ENCODE results near the gene THUMPD3. TPM values are rescaled to one million over a fixed set of nuclear protein-coding genes. Genes with fewer than 3 reads are reported as not detected.
A peak's percentile ranks its signal among the peaks of the same experiment; 100 is the strongest.

THUMPD3 gene
- total RNA-seq, 6 experiments from 2014 or later: 46.3 to 59.2 (median 51.9) TPM

DNA sequence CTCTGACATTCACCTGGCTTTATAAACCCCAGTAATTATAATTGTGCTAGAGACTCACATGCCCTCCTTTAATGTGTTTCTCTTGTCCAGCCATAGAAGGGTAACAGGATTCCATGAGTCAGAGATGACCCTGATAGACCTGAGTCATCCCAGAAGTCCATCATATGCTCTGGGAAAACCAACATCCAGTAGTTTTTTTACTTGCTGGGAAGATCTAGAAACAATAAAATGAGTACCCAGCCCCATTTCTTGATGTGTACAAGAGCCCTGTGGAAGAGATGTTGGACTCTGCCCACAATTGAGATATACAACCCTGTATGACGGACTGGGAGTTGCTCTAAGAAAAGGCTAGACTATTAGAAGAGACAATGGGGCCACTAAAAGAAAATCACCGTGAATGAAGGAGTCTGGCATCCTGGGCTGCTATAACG is 22.4 kb upstream of the THUMPD3 start:
- no peaks in the 10 kb centered on the region for H3K36me3 Mint-ChIP-seq (ENCODE audit: low read depth)
- peak; percentile 88 for DNase-seq
- H3K27ac Mint-ChIP-seq: peak overlapping the region; percentile 56
- no peak overlapping the region for H3K4me3 Mint-ChIP-seq
- TF ChIP-seq, protein P1, sequence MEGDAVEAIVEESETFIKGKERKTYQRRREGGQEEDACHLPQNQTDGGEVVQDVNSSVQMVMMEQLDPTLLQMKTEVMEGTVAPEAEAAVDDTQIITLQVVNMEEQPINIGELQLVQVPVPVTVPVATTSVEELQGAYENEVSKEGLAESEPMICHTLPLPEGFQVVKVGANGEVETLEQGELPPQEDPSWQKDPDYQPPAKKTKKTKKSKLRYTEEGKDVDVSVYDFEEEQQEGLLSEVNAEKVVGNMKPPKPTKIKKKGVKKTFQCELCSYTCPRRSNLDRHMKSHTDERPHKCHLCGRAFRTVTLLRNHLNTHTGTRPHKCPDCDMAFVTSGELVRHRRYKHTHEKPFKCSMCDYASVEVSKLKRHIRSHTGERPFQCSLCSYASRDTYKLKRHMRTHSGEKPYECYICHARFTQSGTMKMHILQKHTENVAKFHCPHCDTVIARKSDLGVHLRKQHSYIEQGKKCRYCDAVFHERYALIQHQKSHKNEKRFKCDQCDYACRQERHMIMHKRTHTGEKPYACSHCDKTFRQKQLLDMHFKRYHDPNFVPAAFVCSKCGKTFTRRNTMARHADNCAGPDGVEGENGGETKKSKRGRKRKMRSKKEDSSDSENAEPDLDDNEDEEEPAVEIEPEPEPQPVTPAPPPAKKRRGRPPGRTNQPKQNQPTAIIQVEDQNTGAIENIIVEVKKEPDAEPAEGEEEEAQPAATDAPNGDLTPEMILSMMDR (IDR thresholded peaks at IDR 0.05): no peak
- H3K27me3 Mint-ChIP-seq (ENCODE audit: insufficient read depth): no peaks in the 10 kb centered on the region; the same call in 1 of the 2 replicates
- peaks cover 27% of the 10 kb centered on the region for H3K4me1 Mint-ChIP-seq (ENCODE audit: low read depth)
- H3K9me3 Mint-ChIP-seq: no peaks in the 10 kb centered on the region

DNA sequence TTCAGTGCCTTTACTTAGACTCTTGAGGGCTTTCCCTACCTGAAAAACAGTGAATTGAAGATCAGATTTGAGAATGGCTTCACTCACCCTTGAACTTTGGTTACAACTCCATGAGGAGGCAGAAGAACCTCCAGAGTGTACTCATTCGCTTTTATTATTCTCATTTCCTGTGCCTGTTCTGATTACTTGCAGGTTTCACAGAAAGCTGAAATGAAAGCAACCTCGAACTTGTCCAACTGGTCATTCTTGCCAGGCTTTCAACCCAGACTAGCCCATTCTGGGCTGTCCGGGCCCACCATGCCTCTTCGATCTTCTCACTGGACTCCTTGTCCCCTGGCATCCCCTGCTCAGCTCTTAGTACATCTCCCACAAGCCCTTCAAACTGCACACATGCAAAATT is 20.2 kb upstream of the THUMPD3 start:
- no peaks in the 10 kb centered on the region for H3K36me3 Mint-ChIP-seq (ENCODE audit: low read depth)
- H3K27ac Mint-ChIP-seq: no peak overlapping the region
- DNase-seq: no peak
- peaks cover 43% of the 10 kb centered on the region for H3K4me1 Mint-ChIP-seq (ENCODE audit: low read depth)
- no peaks in the 10 kb centered on the region for H3K9me3 Mint-ChIP-seq
- H3K27me3 Mint-ChIP-seq (ENCODE audit: insufficient read depth): no peaks in the 10 kb centered on the region; the same call in 1 of the 2 replicates
- H3K4me3 Mint-ChIP-seq: no peak overlapping the region
- TF ChIP-seq, protein P1 (IDR thresholded peaks at IDR 0.05): no peak

DNA sequence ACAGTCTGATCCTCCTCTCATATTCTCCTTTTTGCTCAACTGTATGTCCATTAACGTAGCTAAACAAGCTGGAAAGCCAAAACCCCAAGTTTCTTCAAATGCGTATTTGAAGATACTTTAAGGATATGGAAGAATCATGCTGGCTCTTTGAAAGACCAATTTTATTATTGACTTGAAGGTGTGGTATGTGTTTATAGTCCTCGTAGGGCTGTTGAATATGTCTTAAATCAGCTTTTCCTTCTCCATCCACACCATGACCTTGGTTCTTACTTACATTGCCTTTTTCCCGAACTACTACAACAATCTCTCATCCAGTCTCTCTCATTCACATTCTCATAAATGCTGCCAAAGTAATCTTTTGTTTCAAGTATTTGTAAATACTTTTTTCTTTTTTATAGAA is 19.7 kb upstream of the THUMPD3 start:
- no peaks in the 10 kb centered on the region for H3K27me3 Mint-ChIP-seq (ENCODE audit: insufficient read depth)
- H3K27ac Mint-ChIP-seq: no peak overlapping the region
- TF ChIP-seq, protein P1 (IDR thresholded peaks at IDR 0.05): no peak

DNA sequence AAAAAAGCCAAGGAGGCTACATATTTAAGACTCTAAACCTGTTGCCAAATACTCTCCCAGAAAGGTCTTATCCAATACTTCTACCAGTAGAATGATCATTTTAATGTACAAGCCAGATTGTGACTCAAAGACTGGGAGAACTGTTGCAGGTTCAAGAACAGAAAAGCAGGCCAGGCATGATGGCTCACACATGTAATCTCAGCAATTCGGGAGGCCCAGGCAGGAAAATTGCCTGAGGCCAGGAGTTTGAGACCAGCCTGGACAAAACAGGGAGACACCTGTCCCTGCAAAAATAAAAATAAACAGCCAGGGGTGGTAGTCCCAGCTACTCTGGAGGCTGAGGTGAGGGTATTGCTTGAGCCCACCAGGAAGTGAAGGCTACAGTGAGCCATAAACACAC is 17.8 kb upstream of the THUMPD3 start:
- H3K36me3 Mint-ChIP-seq (ENCODE audit: low read depth): no peaks in the 10 kb centered on the region
- peaks cover 4% of the 10 kb centered on the region for H3K27me3 Mint-ChIP-seq (ENCODE audit: insufficient read depth)
- no peak overlapping the region for H3K27ac Mint-ChIP-seq
- no peaks in the 10 kb centered on the region for H3K9me3 Mint-ChIP-seq
- H3K4me3 Mint-ChIP-seq: no peak overlapping the region
- H3K4me1 Mint-ChIP-seq (ENCODE audit: low read depth): peaks cover 59% of the 10 kb centered on the region
- TF ChIP-seq, protein P1 (IDR thresholded peaks at IDR 0.05): no peak
- DNase-seq: no peak

More for the DNA sequence above, 19.7 kb upstream of the THUMPD3 start:
- H3K36me3 Mint-ChIP-seq (ENCODE audit: low read depth): no peaks in the 10 kb centered on the region
- DNase-seq: no peak
- no peaks in the 10 kb centered on the region for H3K9me3 Mint-ChIP-seq
- H3K4me1 Mint-ChIP-seq (ENCODE audit: low read depth): peaks cover 47% of the 10 kb centered on the region
- H3K4me3 Mint-ChIP-seq: no peak overlapping the region

DNA sequence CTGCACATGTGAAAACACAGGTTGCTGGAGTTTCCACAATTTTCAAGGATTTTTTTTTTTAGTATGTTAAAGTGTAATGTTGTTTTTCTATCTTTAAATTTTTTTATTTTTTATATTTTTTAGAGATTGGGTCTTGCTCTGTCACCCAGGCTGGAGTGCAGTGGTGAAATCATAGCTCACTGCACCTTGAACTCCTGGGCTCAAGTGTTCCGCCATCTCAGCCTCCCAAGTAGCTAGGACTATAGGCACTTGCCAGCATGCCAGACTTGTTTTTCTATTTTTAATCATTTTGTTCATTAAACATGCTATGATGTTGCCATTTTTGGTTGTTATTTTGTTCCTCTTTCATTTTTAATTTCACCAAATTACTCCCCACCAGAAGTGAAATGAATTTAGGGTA is 16.7 kb upstream of the THUMPD3 start:
- H3K27me3 Mint-ChIP-seq (ENCODE audit: insufficient read depth): peaks cover 4% of the 10 kb centered on the region
- no peak for DNase-seq
- H3K27ac Mint-ChIP-seq: no peak overlapping the region
- H3K4me3 Mint-ChIP-seq: no peak overlapping the region
- TF ChIP-seq, protein P1 (IDR thresholded peaks at IDR 0.05): no peak
- no peaks in the 10 kb centered on the region for H3K36me3 Mint-ChIP-seq (ENCODE audit: low read depth)
- H3K4me1 Mint-ChIP-seq (ENCODE audit: low read depth): peaks cover 59% of the 10 kb centered on the region
- no peaks in the 10 kb centered on the region for H3K9me3 Mint-ChIP-seq

DNA sequence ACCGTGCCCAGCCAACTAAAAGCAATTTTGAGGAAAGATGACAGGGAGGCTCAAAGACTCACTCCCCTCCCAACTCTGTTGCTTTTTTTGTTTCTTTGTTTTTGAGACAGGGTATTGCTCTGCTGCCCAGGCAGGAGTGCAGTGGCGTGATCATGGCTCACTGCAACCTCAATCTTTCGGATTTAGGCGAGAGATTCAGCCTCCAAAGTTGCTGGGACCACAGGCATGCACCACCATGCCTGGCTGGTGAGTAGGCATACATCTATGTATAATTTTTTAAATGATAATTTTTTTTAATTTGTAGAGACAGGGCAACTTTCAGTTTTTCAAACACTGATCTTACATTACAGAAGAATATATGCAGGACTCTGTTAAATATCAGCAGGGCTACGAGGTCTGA is 15.8 kb upstream of the THUMPD3 start:
- H3K27ac Mint-ChIP-seq: peak overlapping the region; percentile 45
- H3K36me3 Mint-ChIP-seq (ENCODE audit: low read depth): no peaks in the 10 kb centered on the region
- DNase-seq: peak; percentile 57
- H3K9me3 Mint-ChIP-seq: no peaks in the 10 kb centered on the region
- H3K4me1 Mint-ChIP-seq (ENCODE audit: low read depth): peaks cover 58% of the 10 kb centered on the region
- TF ChIP-seq, protein P1 (IDR thresholded peaks at IDR 0.05): no peak
- H3K27me3 Mint-ChIP-seq (ENCODE audit: insufficient read depth): peaks cover 4% of the 10 kb centered on the region
- H3K4me3 Mint-ChIP-seq: peak overlapping the region; percentile 29
